COLO668 (cell line): ENCODE data around the gene DMRTB1.

Experiments used
- DNase-seq: peaks from one replicate; lab custom pipeline; 2025; ENCODE audit not compliant: unreplicated experiment; lab: John Stamatoyannopoulos, UW

Gene DMRTB1

DNA sequence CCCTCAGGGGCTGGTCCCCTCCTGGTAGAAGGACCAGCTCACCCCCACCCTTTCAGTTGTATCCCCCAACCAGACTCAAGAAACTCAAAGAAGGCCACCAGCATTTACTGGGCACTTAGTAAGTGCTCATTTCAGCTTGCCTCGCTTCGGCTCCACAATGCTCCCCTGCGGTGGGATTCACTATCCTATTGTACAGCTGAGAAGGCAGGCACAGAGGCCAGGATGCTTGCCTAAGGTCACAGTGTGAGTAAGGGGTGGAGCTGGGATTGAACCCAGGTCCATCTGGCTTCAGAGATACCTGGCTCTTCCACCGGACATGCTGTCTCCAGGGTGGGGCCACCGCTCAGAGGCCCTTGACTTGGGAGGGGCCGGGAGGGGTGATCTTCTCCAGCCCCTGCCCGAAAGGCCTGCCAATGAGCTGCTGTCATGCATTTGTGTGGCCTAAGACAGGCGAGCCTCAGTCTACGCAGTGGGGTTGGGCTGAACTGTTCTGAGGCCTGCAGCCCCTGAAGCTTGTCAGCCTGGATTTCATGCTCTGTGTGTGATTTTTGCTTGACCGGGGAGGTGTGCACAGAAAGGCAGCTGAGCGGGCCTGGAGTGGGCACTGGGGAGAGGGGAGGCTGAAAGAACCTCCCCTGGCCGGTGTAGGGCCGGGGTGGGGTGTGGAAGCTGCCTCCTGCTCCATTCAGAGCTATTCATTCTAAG is 48.1 kb downstream of the DMRTB1 start:
- no peak for DNase-seq

DNA sequence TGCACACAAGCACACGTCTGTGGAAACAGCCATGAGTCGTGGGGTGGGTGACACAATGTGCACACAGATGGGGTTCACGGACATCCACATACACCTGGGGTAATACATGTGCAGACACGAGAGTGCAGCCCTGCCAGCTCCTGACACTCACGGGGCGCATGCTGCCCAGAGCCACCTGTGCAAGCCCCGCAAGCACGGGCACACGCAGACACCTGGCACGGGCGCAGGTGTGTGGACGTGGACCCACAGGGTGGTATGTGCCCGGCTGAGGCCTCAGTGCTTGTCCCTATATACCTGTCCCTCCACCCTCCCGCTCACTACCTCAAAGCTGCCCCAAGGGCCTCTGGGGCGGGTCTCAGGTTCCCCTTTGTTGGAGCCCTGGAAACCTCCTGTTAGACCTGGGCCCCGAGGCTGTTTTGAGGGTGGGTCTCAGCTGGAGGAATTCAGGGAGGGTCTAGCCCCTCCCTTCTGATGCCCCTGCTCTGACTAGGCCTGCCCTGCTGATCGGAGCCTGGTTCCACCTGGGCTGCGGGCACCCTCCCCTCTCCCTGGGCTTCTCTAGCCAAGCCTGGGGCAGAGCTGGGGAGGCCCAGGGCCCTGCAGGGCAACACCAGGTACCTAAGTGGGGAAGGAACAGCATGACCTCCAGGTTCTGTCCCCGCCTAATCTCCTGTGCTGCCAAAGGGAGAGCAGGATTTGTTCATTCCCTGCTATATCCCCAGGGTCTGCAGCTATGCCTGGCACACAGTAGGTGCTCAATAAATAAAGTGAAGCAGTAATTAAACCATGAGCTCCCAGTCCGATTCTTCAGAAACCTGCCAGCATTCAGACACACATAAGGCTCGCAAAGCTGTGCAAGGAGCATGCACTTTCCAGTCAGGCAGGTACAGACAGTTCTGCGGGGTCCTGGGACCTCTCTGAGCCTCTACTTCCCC is 49.1 kb downstream of the DMRTB1 start:
- DNase-seq: no peak

DNA sequence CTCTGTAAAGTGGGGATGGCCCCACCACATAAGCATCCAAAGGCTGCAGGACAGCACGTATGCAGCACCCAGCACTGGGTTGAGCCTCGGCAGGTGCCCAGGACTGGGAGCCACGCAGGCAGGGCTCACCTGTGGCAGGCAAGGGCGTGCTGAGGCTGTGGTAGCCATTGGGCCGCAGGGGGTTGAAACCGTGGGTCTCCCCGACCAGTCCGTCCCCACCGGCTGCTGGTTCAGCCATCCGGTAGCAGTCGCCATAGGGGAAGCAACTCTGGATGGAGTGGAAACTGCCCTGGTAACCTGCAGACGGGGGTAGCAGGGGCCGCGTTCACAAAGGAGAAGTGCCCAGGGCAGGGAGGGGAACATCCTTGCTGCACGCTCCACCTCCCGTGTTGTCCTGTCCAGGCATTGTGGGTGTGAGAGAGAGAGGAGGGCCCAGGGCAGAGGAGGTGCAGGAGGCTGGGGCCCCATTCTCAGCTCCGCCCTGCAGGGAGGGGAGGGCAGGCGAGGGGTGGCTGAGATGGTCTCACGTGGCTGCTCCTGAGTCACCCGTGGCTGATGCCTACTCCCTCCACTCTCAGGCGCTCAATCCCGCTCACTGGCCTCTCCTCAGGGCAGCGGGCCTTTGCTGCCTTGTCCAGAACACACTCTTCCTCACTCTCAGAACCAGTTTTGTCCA is 49.9 kb downstream of the DMRTB1 start:
- no peak for DNase-seq

DNA sequence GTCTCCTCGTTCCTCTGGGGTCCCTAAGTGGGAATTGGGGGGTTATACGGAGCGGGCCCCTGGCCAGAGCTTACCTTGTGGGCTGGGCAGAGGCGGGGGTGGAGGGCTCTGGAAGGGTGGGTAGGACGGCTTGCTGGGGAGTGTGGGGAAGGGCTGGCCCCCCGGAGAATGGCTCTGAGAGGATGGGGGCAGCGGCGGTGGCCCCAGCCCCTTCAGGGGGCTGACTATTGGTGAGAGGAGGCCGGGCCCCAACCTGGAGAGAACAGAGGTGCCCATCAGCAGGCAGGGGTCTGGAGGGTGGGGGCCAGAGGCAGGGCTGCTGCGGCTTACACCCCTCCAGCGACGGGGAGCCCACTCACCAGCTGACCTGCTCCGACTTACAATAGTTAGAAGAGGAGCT is 50.6 kb downstream of the DMRTB1 start:
- no peak for DNase-seq

DNA sequence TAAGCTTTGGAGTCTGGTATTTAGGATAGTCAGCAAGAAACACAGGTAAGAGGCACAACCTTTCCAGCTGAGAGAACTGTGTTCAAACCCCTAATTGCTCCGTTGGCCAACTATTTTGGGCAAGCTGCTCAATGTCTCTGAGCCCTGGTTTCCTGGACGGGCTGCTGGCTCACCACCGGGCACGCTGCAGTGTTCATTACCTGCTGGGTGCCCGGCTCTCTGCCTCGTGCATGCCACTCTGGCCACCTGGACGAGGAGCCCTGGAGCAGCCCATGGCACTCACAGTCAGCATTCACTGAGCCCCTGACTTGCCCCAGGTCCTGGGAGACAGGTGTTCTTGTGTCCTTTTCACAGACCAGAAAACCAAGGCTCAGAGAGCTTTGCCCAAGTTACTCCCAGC is 51.0 kb downstream of the DMRTB1 start:
- DNase-seq: no peak

GRCh38 chr1:53511323-53511932 is 52.2 kb downstream of the DMRTB1 start:
- no peak for DNase-seq

GRCh38 chr1:53511933-53512806 is 53.0 kb downstream of the DMRTB1 start:
- no peak for DNase-seq

GRCh38 chr1:53512807-53513755 is 53.9 kb downstream of the DMRTB1 start:
- DNase-seq: peak; percentile 45

- DNase-seq: no peak
Observed at GRCh38 chr1:53513846-53514245, 54.6 kb downstream of the DMRTB1 start.

DNA sequence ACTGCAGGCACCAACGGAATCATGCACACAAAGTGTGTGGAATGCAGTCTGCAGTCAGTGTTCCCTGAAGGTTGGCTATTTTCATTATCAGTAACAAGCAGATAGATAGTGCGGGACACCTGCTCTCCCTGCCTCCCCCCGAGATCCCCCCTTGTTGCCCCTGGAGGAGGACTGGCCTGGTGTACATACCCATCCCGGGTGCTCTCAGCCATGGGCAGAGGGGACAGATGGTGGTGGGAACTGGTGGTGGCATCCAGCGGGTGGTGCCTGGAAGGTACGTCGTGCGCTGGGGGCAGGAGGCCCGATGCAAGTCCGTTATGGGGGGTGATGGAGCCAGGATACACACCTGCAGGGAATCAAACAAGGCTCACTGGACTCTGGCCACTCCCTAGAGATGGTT is 55.2 kb downstream of the DMRTB1 start:
- DNase-seq: no peak

DNA sequence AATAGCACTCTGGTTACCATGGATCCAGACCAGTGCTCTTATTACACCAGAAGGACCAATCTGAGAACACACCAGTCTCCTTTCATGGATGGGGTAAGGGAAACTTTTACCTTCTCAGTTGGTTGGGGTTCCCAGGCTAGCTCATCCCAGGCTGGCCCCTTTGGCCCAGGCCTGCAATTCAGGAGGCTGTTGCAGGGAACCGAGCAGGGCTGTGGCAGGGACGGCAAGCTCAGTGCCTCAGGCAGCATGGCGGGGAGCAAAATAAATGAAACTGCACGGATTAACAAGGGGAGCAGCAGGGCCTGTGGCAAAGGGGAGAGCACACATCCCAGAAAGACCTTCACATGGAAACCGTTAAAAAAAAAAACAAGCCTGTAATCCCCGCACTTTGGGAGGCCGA is 57.0 kb downstream of the DMRTB1 start:
- no peak for DNase-seq
